SH-SY5Y (cell line): Measurements from ENCODE around the gene ACTA2.

Experiments used
- GATA2 ChIP-seq: IDR thresholded peaks from 2 replicates; pipeline ENCODE4 v1.6.1; 2011; ENCODE audit warnings: mild to moderate bottlenecking, low read depth, low read length
- GATA3 ChIP-seq: IDR thresholded peaks from 2 replicates; pipeline ENCODE4 v1.6.1; 2011; ENCODE audit warnings: low read depth, mild to moderate bottlenecking, low read length, moderate library complexity

DNA sequence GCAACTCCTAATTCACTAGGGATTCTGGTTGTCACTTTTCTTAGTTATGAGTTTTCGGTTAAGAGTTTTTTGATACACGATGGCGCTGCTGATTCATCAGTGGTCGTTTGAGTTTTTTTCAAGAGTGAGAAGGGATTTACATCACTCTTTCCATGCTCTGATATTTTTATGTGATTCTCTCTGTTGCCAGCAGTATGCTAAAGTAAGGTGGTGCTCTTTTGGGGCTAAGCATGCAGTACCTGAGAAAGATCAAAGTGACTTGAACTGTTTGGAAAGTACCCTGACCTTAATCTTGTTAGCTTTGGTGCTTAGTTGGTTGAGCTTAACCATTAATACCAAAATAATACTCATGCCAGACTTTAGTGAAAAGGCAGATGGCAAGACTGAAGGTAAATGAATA, 44.4 kb downstream of the ACTA2 start:
- TF ChIP-seq GATA2 = no peak
- no peak for TF ChIP-seq GATA3
